NCI-H446 (cell line): ENCODE measurements around the gene PLSCR3.

Experiments used
- DNase-seq, 2 experiments: peaks; one replicate each; lab custom pipeline; 2025; lab: John Stamatoyannopoulos, UW

Gene PLSCR3

GRCh38 chr17:7426203-7426863 is 32.0 kb upstream of the PLSCR3 start:
- no peak for DNase-seq

GRCh38 chr17:7425756-7426155 is 31.4 kb upstream of the PLSCR3 start:
- DNase-seq: no peak

- DNase-seq: no peak
These were observed 31.0 kb upstream of the PLSCR3 start, which contains the start of gene SPEM2 for GRCh38 chr17:7425316-7425715. Gene SPEM2 (plus strand): TSS chr17:7425616. CDS start chr17:7425689, 73 bp downstream.

- no peak for DNase-seq
These were observed 29.4 kb upstream of the PLSCR3 start for GRCh38 chr17:7423679-7424078.

GRCh38 chr17:7421186-7421585 is 26.9 kb upstream of the PLSCR3 start:
- no peak for DNase-seq

- no peak for DNase-seq
These were observed 25.7 kb upstream of the PLSCR3 start, which contains the start of gene SPEM1 for GRCh38 chr17:7419819-7420610. Gene SPEM1 (plus strand): TSS chr17:7420324. CDS start chr17:7420385, 61 bp downstream.

GRCh38 chr17:7418472-7419152 is 24.3 kb upstream of the PLSCR3 start:
- no peak for DNase-seq

GRCh38 chr17:7417056-7417655 is 22.8 kb upstream of the PLSCR3 start:
- no peak for DNase-seq

- no peak for DNase-seq
These were observed 22.0 kb upstream of the PLSCR3 start for GRCh38 chr17:7416323-7416722.

- DNase-seq: no peak
These were observed 21.5 kb upstream of the PLSCR3 start for GRCh38 chr17:7415784-7416183.

- DNase-seq: no peak
These were observed 20.5 kb upstream of the PLSCR3 start for GRCh38 chr17:7414837-7415236.

GRCh38 chr17:7413346-7413985 is 19.1 kb upstream of the PLSCR3 start:
- no peak for DNase-seq

- no peak for DNase-seq
These were observed 17.1 kb upstream of the PLSCR3 start for GRCh38 chr17:7411427-7411750.

GRCh38 chr17:7410634-7411426 is 16.5 kb upstream of the PLSCR3 start:
- DNase-seq: no peak

- no peak for DNase-seq
These were observed 15.4 kb upstream of the PLSCR3 start for GRCh38 chr17:7409716-7410115.

GRCh38 chr17:7408863-7409262 is 14.5 kb upstream of the PLSCR3 start:
- no peak for DNase-seq

- DNase-seq: no peak
These were observed 14.0 kb upstream of the PLSCR3 start for GRCh38 chr17:7408252-7408727.

GRCh38 chr17:7407485-7408251 is 13.3 kb upstream of the PLSCR3 start, which contains the start of gene NLGN2:
Gene NLGN2 (plus strand): TSS chr17:7407845. CDS start chr17:7408256, 411 bp downstream.
- no peak for DNase-seq

- DNase-seq: no peak
These were observed 12.8 kb upstream of the PLSCR3 start for GRCh38 chr17:7407082-7407481.

GRCh38 chr17:7406235-7406825 is 12.0 kb upstream of the PLSCR3 start:
- DNase-seq: no peak
